HepG2 (cell line): Measurements from ENCODE around the gene ZNF184. TPM values are rescaled to one million over a fixed set of nuclear protein-coding genes. Genes with fewer than 3 reads are reported as not detected.

Experiments
- BRCA1 ChIP-seq: sonication (generic); formaldehyde crosslinking; IDR thresholded peaks from 2 replicates; pipeline ENCODE4 v1.4.0; 2020; ENCODE audit warnings: missing genetic modification reagents
- BRD4 ChIP-seq: sonication (generic); formaldehyde crosslinking; IDR thresholded peaks from 2 replicates; pipeline ENCODE4 v1.4.0; 2020; ENCODE audit warnings: missing genetic modification reagents
- ESRRA ChIP-seq: sonication (generic); formaldehyde crosslinking; IDR thresholded peaks from 2 replicates; pipeline ENCODE4 v1.5.1; 2020; ENCODE audit warnings: mild to moderate bottlenecking, low read depth, missing genetic modification reagents
- ETV5 ChIP-seq: IDR thresholded peaks from 2 replicates; pipeline ENCODE4 v1.6.1; 2018; ENCODE audit warnings: missing biosample characterization, missing genetic modification reagents, inconsistent platforms, borderline replicate concordance
- HOXA7 ChIP-seq: sonication (generic); formaldehyde crosslinking; IDR thresholded peaks from 2 replicates; pipeline ENCODE4 v1.8.1; 2022; ENCODE audit warnings: mild to moderate bottlenecking, missing genetic modification reagents, moderate library complexity
- JDP2 ChIP-seq: sonication (generic); formaldehyde crosslinking; IDR thresholded peaks from 2 replicates; pipeline ENCODE4 v1.8.1; 2022; ENCODE audit warnings: missing genetic modification reagents, borderline replicate concordance
- KDM2A ChIP-seq: sonication (generic); formaldehyde crosslinking; IDR thresholded peaks from 2 replicates; pipeline ENCODE4 v1.4.0; 2020; ENCODE audit warnings: low read depth, missing genetic modification reagents, borderline replicate concordance
- MEIS2 ChIP-seq: sonication (generic); formaldehyde crosslinking; IDR thresholded peaks from 2 replicates; pipeline ENCODE4 v1.9.0; 2021; ENCODE audit warnings: mild to moderate bottlenecking, missing genetic modification reagents
- MTA3 ChIP-seq: sonication (generic); formaldehyde crosslinking; IDR thresholded peaks from 2 replicates; pipeline ENCODE4 v1.4.0; 2020; ENCODE audit warnings: missing genetic modification reagents
- TCF7L2 ChIP-seq: IDR thresholded peaks from 2 replicates; pipeline ENCODE4 v1.6.1; 2011; ENCODE audit warnings: mild to moderate bottlenecking, low read depth, low read length, moderate library complexity
- ZFP36 ChIP-seq: fragments of 150-350 bp; IDR thresholded peaks from 2 replicates; pipeline ENCODE4 v1.6.1; 2018; ENCODE audit warnings: borderline replicate concordance, low read length, low read depth; ENCODE audit not compliant: partially characterized antibody
- ZNF251 ChIP-seq: sonication (generic); formaldehyde crosslinking; IDR thresholded peaks from 2 replicates; pipeline ENCODE4 v1.9.0; 2021; ENCODE audit warnings: mild to moderate bottlenecking, missing genetic modification reagents
- ZNF34 ChIP-seq: sonication (generic); formaldehyde crosslinking; IDR thresholded peaks from 2 replicates; pipeline ENCODE4 v1.4.0; 2020; ENCODE audit warnings: mild to moderate bottlenecking, missing genetic modification reagents, borderline replicate concordance
- ZNF510 ChIP-seq: sonication (generic); formaldehyde crosslinking; IDR thresholded peaks from 2 replicates; pipeline ENCODE4 v1.4.0; 2020; ENCODE audit warnings: low read depth, mild to moderate bottlenecking, missing genetic modification reagents
- ZNF629 ChIP-seq: sonication (generic); formaldehyde crosslinking; conservative IDR thresholded peaks from 2 replicates; pipeline ENCODE4 v1.5.0; 2020; ENCODE audit warnings: missing genetic modification reagents
- ZNF746 ChIP-seq: sonication (generic); formaldehyde crosslinking; IDR thresholded peaks from 2 replicates; pipeline ENCODE4 v1.8.0; 2022; ENCODE audit warnings: mild to moderate bottlenecking, missing genetic modification reagents
- polyA plus RNA-seq, 8 experiments: library from polyadenylated mRNA; depleted of rRNA in 3 of 8; stranded (reverse) in 7 of 8; unstranded in 1 of 8; fragments of >200 nt; fragmentation: Illumina TruSeq in 4 of 8; extraction: Trizol in 4 of 8; gene quantifications; 2 replicates each; pipeline versions ENCODE4 v1.2.1 to v1.2.3, GENCODE V29; 2011 to 2016; ENCODE audit warnings: low read depth in 4 of 8, missing spikeins in 1 of 8, mixed read lengths in 1 of 8; ENCODE audit not compliant: insufficient read depth in 1 of 8
- total RNA-seq, 5 experiments: library from RNA; depleted of rRNA; stranded (reverse); fragments of >200 nt; fragmentation: Illumina TruSeq; extraction: Trizol; gene quantifications; 2 replicates each; pipeline ENCODE4 v1.2.3, GENCODE V29; 2016; ENCODE audit warnings: low read depth in 1 of 5
- TF ChIP-seq, protein P1 (sequence below): sonication (generic); formaldehyde crosslinking; IDR thresholded peaks from 2 replicates; pipeline ENCODE4 v1.8.0; 2023; ENCODE audit warnings: mild to moderate bottlenecking, missing genetic modification reagents
- TF ChIP-seq, protein P2 (sequence below): sonication (generic); formaldehyde crosslinking; IDR thresholded peaks from 2 replicates; pipeline ENCODE4 v1.8.1; 2023; ENCODE audit warnings: mild to moderate bottlenecking, moderate library complexity, missing genetic modification reagents
- TF ChIP-seq, protein P3 (sequence below): sonication (generic); formaldehyde crosslinking; IDR thresholded peaks from 2 replicates; pipeline ENCODE4 v1.4.0; 2020; ENCODE audit warnings: low read depth, mild to moderate bottlenecking, missing genetic modification reagents
- TF ChIP-seq, protein P4 (sequence below): sonication (generic); formaldehyde crosslinking; IDR thresholded peaks from 2 replicates; pipeline ENCODE4 v1.9.0; 2021; ENCODE audit warnings: missing genetic modification reagents, borderline replicate concordance
- TF ChIP-seq, protein P5 (sequence below): sonication (generic); formaldehyde crosslinking; IDR thresholded peaks from 2 replicates; pipeline ENCODE4 v1.4.0; 2020; ENCODE audit warnings: missing genetic modification reagents

ZNF184 gene
- total and polyA plus RNA-seq, 2 of the 13 experiments (the other 11 are each of a cell fraction or from before 2014, with no cell fraction given) = 2.1 to 10.1 TPM

DNA sequence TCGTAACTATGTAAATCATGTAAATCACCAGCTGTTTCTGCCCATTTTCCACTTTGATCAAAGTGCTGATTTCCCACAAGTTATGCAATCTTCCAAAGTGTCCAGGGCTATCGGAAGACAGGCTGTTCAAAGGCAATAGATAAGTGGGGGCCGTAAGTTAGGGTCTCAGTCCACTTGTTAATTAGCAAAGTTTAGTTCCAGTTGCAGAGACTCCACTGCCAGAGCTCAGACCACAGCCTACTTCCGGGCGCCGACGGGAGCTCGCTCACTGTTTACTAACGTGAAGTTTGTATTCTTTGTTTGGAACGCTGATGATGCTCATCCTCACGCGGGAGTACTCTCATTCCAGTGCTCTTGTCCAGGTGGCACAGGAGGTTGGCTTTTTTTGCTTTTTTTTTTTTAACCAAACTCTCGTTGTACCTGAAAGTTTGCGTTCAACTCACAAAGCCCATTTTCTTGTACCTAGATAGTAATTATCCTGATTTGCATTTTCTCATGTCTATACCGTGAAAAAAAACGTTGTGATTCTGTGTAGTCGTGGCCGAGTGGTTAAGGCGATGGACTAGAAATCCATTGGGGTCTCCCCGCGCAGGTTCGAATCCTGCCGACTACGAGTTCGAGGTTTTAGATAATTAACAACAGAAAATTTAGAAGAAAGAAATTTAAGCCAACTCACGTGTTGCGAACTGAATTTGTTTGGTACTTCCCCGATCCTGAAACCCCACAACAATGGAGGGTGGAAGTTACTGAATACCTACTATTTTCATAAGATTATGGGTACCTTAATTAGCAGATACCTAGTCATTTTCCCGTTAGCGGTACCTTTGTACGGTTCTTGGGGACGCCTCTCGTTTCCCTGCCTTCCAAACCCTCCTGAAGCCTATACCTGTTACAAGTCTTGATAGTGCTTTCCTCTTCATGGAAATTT lies 29.9 kb upstream of the ZNF184 start (continued):
- TF ChIP-seq MEIS2 (CRISPR knock-in tag) (no peak), HOXA7 (CRISPR knock-in tag) (no peak), MTA3 (no peak), ZNF34 (CRISPR knock-in tag) (no peak), ZNF746 (CRISPR knock-in tag) (no peak), TCF7L2 (no peak), ESRRA (peak; percentile 47; the same call in 1 of the 2 replicates), ZNF510 (CRISPR knock-in tag) (no peak), ZFP36 (no peak), JDP2 (CRISPR knock-in tag) (no peak), BRD4 (no peak), ZNF629 (peak; percentile 84), KDM2A (CRISPR knock-in tag) (0 out of 2 replicates have a peak, but pooled peaks have one; percentile 50), ETV5 (CRISPR knock-in tag) (no peak; the same call in 1 of the 2 replicates), ZNF251 (CRISPR knock-in tag) (no peak), BRCA1 (CRISPR knock-in tag) (no peak)
- TF ChIP-seq, protein P1, sequence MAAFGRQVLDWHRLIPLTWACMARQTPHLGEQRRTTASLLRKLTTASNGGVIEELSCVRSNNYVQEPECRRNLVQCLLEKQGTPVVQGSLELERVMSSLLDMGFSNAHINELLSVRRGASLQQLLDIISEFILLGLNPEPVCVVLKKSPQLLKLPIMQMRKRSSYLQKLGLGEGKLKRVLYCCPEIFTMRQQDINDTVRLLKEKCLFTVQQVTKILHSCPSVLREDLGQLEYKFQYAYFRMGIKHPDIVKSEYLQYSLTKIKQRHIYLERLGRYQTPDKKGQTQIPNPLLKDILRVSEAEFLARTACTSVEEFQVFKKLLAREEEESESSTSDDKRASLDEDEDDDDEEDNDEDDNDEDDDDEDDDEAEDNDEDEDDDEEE (CRISPR knock-in tag) = no peak; the same call in 1 of the 2 replicates
- TF ChIP-seq, protein P2, sequence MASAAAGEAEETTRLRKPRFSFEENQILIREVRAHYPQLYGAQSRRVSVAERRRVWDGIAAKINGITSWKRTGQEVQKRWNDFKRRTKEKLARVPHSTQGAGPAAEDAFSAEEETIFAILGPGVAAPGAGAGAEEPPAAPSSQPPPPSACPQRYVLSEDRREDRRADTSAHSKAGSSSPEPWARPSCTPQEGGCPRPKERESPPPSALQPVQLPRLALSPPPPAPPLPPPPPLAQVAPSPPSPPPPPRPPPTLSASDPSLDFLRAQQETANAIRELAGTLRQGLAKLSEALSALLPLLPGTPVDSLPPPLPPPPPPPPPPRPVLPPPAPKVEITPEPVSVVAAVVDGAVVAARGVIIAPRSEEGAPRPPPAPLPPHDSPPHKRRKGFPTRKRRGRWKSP (CRISPR knock-in tag) = no peak
- TF ChIP-seq, protein P3, sequence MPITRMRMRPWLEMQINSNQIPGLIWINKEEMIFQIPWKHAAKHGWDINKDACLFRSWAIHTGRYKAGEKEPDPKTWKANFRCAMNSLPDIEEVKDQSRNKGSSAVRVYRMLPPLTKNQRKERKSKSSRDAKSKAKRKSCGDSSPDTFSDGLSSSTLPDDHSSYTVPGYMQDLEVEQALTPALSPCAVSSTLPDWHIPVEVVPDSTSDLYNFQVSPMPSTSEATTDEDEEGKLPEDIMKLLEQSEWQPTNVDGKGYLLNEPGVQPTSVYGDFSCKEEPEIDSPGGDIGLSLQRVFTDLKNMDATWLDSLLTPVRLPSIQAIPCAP (CRISPR knock-in tag) = no peak
- TF ChIP-seq, protein P4, sequence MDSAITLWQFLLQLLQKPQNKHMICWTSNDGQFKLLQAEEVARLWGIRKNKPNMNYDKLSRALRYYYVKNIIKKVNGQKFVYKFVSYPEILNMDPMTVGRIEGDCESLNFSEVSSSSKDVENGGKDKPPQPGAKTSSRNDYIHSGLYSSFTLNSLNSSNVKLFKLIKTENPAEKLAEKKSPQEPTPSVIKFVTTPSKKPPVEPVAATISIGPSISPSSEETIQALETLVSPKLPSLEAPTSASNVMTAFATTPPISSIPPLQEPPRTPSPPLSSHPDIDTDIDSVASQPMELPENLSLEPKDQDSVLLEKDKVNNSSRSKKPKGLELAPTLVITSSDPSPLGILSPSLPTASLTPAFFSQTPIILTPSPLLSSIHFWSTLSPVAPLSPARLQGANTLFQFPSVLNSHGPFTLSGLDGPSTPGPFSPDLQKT (CRISPR knock-in tag) = no peak
- TF ChIP-seq, protein P5, sequence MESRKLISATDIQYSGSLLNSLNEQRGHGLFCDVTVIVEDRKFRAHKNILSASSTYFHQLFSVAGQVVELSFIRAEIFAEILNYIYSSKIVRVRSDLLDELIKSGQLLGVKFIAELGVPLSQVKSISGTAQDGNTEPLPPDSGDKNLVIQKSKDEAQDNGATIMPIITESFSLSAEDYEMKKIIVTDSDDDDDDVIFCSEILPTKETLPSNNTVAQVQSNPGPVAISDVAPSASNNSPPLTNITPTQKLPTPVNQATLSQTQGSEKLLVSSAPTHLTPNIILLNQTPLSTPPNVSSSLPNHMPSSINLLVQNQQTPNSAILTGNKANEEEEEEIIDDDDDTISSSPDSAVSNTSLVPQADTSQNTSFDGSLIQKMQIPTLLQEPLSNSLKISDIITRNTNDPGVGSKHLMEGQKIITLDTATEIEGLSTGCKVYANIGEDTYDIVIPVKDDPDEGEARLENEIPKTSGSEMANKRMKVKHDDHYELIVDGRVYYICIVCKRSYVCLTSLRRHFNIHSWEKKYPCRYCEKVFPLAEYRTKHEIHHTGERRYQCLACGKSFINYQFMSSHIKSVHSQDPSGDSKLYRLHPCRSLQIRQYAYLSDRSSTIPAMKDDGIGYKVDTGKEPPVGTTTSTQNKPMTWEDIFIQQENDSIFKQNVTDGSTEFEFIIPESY (CRISPR knock-in tag) = no peak
